Breast epithelium (tissue), 3 donors: ENCODE measurements around the gene PAPOLB.

Experiments
- CTCF ChIP-seq, 3 donors: fragments of 450-650 bp; IDR thresholded peaks; one replicate each; pipeline ENCODE4 v1.5.1; 2016 to 2017; ENCODE audit warnings: antibody characterized with exemption in 3 of 3, mild to moderate bottlenecking in 3 of 3, moderate library complexity in 3 of 3
- POLR2A ChIP-seq: fragments of 450-650 bp; IDR thresholded peaks from one replicate; pipeline ENCODE4 v1.6.1; 2016; ENCODE audit warnings: antibody characterized with exemption, mild to moderate bottlenecking, moderate library complexity
- POLR2AphosphoS5 ChIP-seq, 3 donors: sonication (generic); formaldehyde crosslinking; IDR thresholded peaks; one replicate each; pipeline ENCODE4 v1.6.1; 2017; ENCODE audit warnings: antibody characterized with exemption in 3 of 3

- no peak for TF ChIP-seq CTCF (IDR thresholded peaks at IDR 0.05)
- TF ChIP-seq POLR2A: no peak
- no peak for TF ChIP-seq POLR2AphosphoS5 (IDR thresholded peaks at IDR 0.05)
These were observed 37.6 kb downstream of the PAPOLB start for GRCh38 chr7:4824120-4824775.
